Right cardiac atrium (tissue), 5 donors: ENCODE data around the gene BTK. TPM values are rescaled to one million over a fixed set of nuclear protein-coding genes. Genes with fewer than 3 reads are reported as not detected.

Source experiments
- ATAC-seq, 2 donors: fragments of 200-7000 bp; cut with Tn5 transposase; one replicate each; pipeline versions ENCODE4 v1.8.0 to v1.9.1; 2020; ENCODE audit warnings: moderate library complexity in 2 of 2, mild to moderate bottlenecking in 1 of 2
- DNase-seq, 3 donors: peaks; one replicate each; pipeline ENCODE4 v3.0.0-alpha.2; 2020
- H3K27ac ChIP-seq: one replicate; pipeline ENCODE4 v1.5.1; 2013; ENCODE audit warnings: mild to moderate bottlenecking, low read length, control low read depth, moderate library complexity
- H3K27me3 ChIP-seq: one replicate; pipeline ENCODE4 v1.6.1; 2013; ENCODE audit not compliant: control insufficient read depth, insufficient read depth
- H3K4me1 ChIP-seq: one replicate; pipeline ENCODE4 v1.6.1; 2013; ENCODE audit warnings: low read length; ENCODE audit not compliant: control insufficient read depth, insufficient read depth
- H3K4me3 ChIP-seq: one replicate; pipeline ENCODE4 v1.5.1; 2013; ENCODE audit warnings: low read length, control low read depth
- H3K9me3 ChIP-seq: one replicate; pipeline ENCODE4 v1.6.1; 2013; ENCODE audit warnings: low read length; ENCODE audit not compliant: control insufficient read depth
- WGBS: extraction: QIAGEN DNeasy Blood & Tissue Kit; methylation state at CpG from one replicate; pipeline ENCODE4 v1.1.7; 2013; 5-methylcytosine and 5-hydroxymethylcytosine counted together
- intact Hi-C, 4 donors: fragments of 100-400 bp; cut with DNase I; formaldehyde crosslinking; loops; one replicate each; pipeline versions ENCODE4 v1.11.0 to v1.14.0; 2022 to 2023
- long read RNA-seq, 4 donors: library from polyadenylated mRNA; unstranded; transcript quantifications; one replicate each; pipeline ENCODE4 v2.0.0, GENCODE V29; 2020 to 2021
- polyA plus RNA-seq: library from polyadenylated mRNA; stranded (reverse); fragments of 200-250 nt; gene quantifications from one replicate; pipeline ENCODE4 v1.2.3, GENCODE V29; 2013
- total RNA-seq, 4 donors: library from RNA; stranded (reverse); fragmentation: NEBNext Ultra II Directional; extraction: Animal tissue kit (Norgen Biotek cat#: 25700); gene quantifications; one replicate each; pipeline ENCODE4 v1.2.1, GENCODE V29; 2021
- donor health status: healthy with polysubstance abuse.
- donor health status: DM: no; HTN: yes; CAD: no.
- donor health status: DM: no; HTN: no; CAD: no.
- donor health status: DM: no; HTN: yes; CAD: no; lungs with severe emphysema.
- donor health status: DM: yes; HTN: yes; CAD: no.

BTK gene
- 1 to 10 TPM; 1.6 to 3.6 (median 3.3) TPM for total RNA-seq
- polyA plus RNA-seq: 0.88 TPM
- long read RNA-seq, donor 1, partial matches to known transcripts: 0 of 4 reads
- long read RNA-seq, donor 1, other reads (novel, unspliced or antisense): 0 of 4 reads
- long read RNA-seq, donor 2, partial matches to known transcripts: 0 of 2 reads
- long read RNA-seq, donor 2, other reads (novel, unspliced or antisense): 0 of 2 reads
- long read RNA-seq, donor 3, partial matches to known transcripts: 0 of 1 reads
- long read RNA-seq, donor 3, other reads (novel, unspliced or antisense): 0 of 1 reads
- long read RNA-seq, donor 4, partial matches to known transcripts: 0 of 1 reads
- long read RNA-seq, donor 4, other reads (novel, unspliced or antisense): 1 of 1 reads

- 59% methylated on average over 9 of the region's 9 CpGs for WGBS
- peak in 1 of 2 donors; percentile 32 for ATAC-seq
- H3K9me3 ChIP-seq: no peaks in the 10 kb centered on the region
- DNase-seq: peak in 1 of 3 donors; percentile 46
- H3K27ac ChIP-seq: no peak within 1 kb of the TSS
- no peaks in the 10 kb centered on the region for H3K27me3 ChIP-seq
- no peak within 1 kb of the TSS for H3K4me3 ChIP-seq
- H3K4me1 ChIP-seq: no peaks in the 10 kb centered on the region
- intact Hi-C loops: no loop called here
Observed at GRCh38 chrX:101385795-101386541, at the start of gene BTK. Gene BTK (minus strand): TSS chrX:101386191. CDS start chrX:101375284, 10,907 bp downstream.

GRCh38 chrX:101430457-101431078, 44.6 kb upstream of the BTK start:
- 100% methylated on average over 2 of the region's 2 CpGs for WGBS
- DNase-seq (no peak), ATAC-seq (no peak)
- intact Hi-C loops: no loop called here
- no peak overlapping the region for H3K4me3 ChIP-seq
- H3K27ac ChIP-seq: no peak overlapping the region
- no peaks in the 10 kb centered on the region for H3K27me3 ChIP-seq
- no peaks in the 10 kb centered on the region for H3K4me1 ChIP-seq
- no peaks in the 10 kb centered on the region for H3K9me3 ChIP-seq

GRCh38 chrX:101429934-101430333, 43.9 kb upstream of the BTK start:
- ATAC-seq (no peak), DNase-seq (no peak)
- H3K27ac ChIP-seq: no peak overlapping the region
- H3K27me3 ChIP-seq: no peaks in the 10 kb centered on the region
- no peaks in the 10 kb centered on the region for H3K9me3 ChIP-seq
- no peaks in the 10 kb centered on the region for H3K4me1 ChIP-seq
- H3K4me3 ChIP-seq: no peak overlapping the region
- 83% methylated on average over 1 of the region's 1 CpG for WGBS
- intact Hi-C loops: no loop called here

- H3K27ac ChIP-seq: no peak overlapping the region
- ATAC-seq: no peak
- H3K4me1 ChIP-seq: no peaks in the 10 kb centered on the region
- 99% methylated on average over 2 of the region's 2 CpGs for WGBS
- no peak overlapping the region for H3K4me3 ChIP-seq
- DNase-seq: no peak
- intact Hi-C loops: no loop called here
- H3K27me3 ChIP-seq: no peaks in the 10 kb centered on the region
- no peaks in the 10 kb centered on the region for H3K9me3 ChIP-seq
Observed at GRCh38 chrX:101427954-101428353, 42.0 kb upstream of the BTK start.

- WGBS: 91% methylated on average over 2 of the region's 2 CpGs
- DNase-seq: no peak
- Histone ChIP-seq H3K27me3 (no peaks in the 10 kb centered on the region), H3K9me3 (no peaks in the 10 kb centered on the region), H3K4me3 (no peak overlapping the region), H3K4me1 (no peaks in the 10 kb centered on the region), H3K27ac (no peak overlapping the region)
- intact Hi-C loops: loop anchor here in 1 of 4 donors (10.0 kb wide), 1 partner anchor 385 kb away; no protein-coding TSS in a partner anchor
- ATAC-seq: no peak
Observed at GRCh38 chrX:101419489-101419888, 33.5 kb upstream of the BTK start.

GRCh38 chrX:101417981-101418841, 32.2 kb upstream of the BTK start:
- Histone ChIP-seq H3K27me3 (no peaks in the 10 kb centered on the region), H3K4me3 (peak overlapping the region; percentile 93), H3K27ac (peak overlapping the region; percentile 98), H3K4me1 (no peaks in the 10 kb centered on the region), H3K9me3 (no peaks in the 10 kb centered on the region)
- intact Hi-C loops: loop anchor here in 1 of 4 donors (10.0 kb wide), 1 partner anchor 387 kb away; no protein-coding TSS in a partner anchor
- peak; percentile 70 to 90 (median 88) for DNase-seq
- peak; percentile 91 to 92 for ATAC-seq
- under 1% methylated on average over 55 of the region's 56 CpGs for WGBS

GRCh38 chrX:101417190-101417589, 31.2 kb upstream of the BTK start:
- Histone ChIP-seq H3K27me3 (no peaks in the 10 kb centered on the region), H3K9me3 (no peaks in the 10 kb centered on the region), H3K4me3 (peak overlapping the region; percentile 93), H3K4me1 (no peaks in the 10 kb centered on the region), H3K27ac (peak overlapping the region; percentile 98)
- WGBS: 54% methylated on average over 4 of the region's 4 CpGs
- DNase-seq: peak in 1 of 3 donors; percentile 43
- no peak for ATAC-seq
- intact Hi-C loops: loop anchor here in 1 of 4 donors (10.0 kb wide), 1 partner anchor 388 kb away; no protein-coding TSS in a partner anchor

GRCh38 chrX:101416691-101417090, 30.7 kb upstream of the BTK start:
- WGBS: 86% methylated on average over 7 of the region's 7 CpGs
- Histone ChIP-seq H3K27me3 (no peaks in the 10 kb centered on the region), H3K4me3 (no peak overlapping the region), H3K9me3 (no peaks in the 10 kb centered on the region), H3K27ac (no peak overlapping the region), H3K4me1 (no peaks in the 10 kb centered on the region)
- ATAC-seq (no peak), DNase-seq (no peak)
- intact Hi-C loops: loop anchor here in 1 of 4 donors (10.0 kb wide), 1 partner anchor 388 kb away; no protein-coding TSS in a partner anchor

GRCh38 chrX:101415180-101416145, 29.5 kb upstream of the BTK start:
- Histone ChIP-seq H3K27ac (no peak overlapping the region), H3K4me3 (no peak overlapping the region), H3K27me3 (no peaks in the 10 kb centered on the region), H3K4me1 (no peaks in the 10 kb centered on the region), H3K9me3 (no peaks in the 10 kb centered on the region)
- 24% methylated on average over 12 of the region's 12 CpGs for WGBS
- ATAC-seq (peak; percentile 34 to 52), DNase-seq (peak in 1 of 3 donors; percentile 53)
- intact Hi-C loops: loop anchor here in 1 of 4 donors (10.0 kb wide), 1 partner anchor 389 kb away; no protein-coding TSS in a partner anchor
